Activated CD4-positive, alpha-beta T cell treated with anti-CD3 and anti-CD28 coated beads, Interleukin-2, amount 10 ng/mL, durations not matched to agents 24 days and 14 days (primary cell): ENCODE measurements around the gene NBPF20. TPM values are rescaled to one million over a fixed set of nuclear protein-coding genes. Genes with fewer than 3 reads are reported as not detected.
"Not testable (repeated sequence)": the region's sequence is repeated elsewhere in the genome, so short reads cannot be mapped to it uniquely, and the experiment has no call there.

ENCODE experiments used
- DNase-seq: peaks from one replicate; pipeline ENCODE4 v3.0.0; 2022
- H3K27ac Mint-ChIP-seq: one replicate; pipeline ENCODE4 v1.8.0; 2022; ENCODE audit warnings: mild to moderate bottlenecking, mixed read lengths
- H3K27me3 Mint-ChIP-seq: one replicate; pipeline ENCODE4 v1.8.0; 2022; ENCODE audit warnings: mixed read lengths
- H3K36me3 Mint-ChIP-seq: one replicate; pipeline ENCODE4 v1.8.0; 2022; ENCODE audit warnings: low read depth, mild to moderate bottlenecking, mixed read lengths
- H3K4me1 Mint-ChIP-seq: one replicate; pipeline ENCODE4 v1.8.0; 2021; ENCODE audit warnings: mixed read lengths
- H3K4me3 Mint-ChIP-seq: one replicate; pipeline ENCODE4 v1.8.0; 2022; ENCODE audit warnings: mild to moderate bottlenecking, moderate library complexity, mixed read lengths
- H3K9me3 Mint-ChIP-seq: one replicate; pipeline ENCODE4 v1.8.0; 2021; ENCODE audit warnings: mixed read lengths
- intact Hi-C: fragments of 100-400 bp; cut with micrococcal nuclease; formaldehyde crosslinking; loops from one replicate; pipeline ENCODE4 v1.15.1; 2023
- total RNA-seq: library from RNA; stranded (reverse); gene quantifications from 2 replicates; pipeline ENCODE4 v1.2.3, GENCODE V29; 2022

Gene NBPF20
- total RNA-seq, 1 donor from 2014 or later: 0.63 TPM

DNA sequence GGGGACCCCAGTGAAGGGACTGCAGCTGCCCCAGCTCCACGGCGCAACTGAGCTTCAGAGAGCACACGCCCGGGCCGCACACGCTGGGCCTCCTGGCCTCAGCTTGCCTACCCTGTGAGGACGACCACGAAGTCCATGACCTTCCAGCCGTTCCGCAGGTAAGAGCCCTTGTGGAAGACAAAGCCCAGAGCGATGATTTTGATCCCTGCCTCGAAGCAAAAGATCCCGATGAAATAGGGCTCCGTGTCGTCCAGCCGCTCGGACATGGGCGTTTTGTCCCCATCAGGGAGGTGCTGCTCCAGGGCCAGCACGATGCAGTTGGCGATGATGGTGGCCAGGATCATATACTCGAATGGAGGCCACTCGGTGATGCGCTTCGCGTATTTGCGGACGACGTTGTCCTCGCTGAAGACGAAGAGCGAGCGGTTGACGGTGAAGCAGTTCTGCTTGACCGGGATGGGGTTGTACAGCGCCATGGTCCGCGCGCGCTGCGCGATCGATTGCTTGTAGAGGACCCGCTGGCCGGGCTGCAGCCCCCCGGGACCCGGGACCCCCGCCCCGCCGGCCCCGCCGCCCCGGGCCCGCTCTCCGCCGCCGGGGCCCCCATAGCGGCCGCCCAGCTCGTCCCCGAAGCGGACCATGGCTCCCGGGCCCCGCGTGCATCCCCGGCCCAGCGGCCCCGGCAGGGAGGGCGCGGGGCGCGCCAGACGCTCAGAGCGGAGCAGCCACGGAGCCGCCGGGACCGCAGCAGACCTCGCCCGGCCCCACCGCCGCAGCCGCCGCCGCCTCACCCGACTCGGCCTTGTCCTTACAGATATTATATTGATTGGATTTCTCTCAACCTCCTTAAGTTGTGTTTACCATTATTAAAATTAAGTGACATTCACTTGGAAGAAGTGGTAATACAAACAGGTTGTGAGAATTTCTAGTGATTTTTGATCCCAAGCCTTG, 28.7 kb upstream of the NBPF20 start:
- H3K4me1 Mint-ChIP-seq, intact Hi-C loops: not testable (repeated sequence)
- peaks cover 20% of the 10 kb centered on the region for H3K27me3 Mint-ChIP-seq

DNA sequence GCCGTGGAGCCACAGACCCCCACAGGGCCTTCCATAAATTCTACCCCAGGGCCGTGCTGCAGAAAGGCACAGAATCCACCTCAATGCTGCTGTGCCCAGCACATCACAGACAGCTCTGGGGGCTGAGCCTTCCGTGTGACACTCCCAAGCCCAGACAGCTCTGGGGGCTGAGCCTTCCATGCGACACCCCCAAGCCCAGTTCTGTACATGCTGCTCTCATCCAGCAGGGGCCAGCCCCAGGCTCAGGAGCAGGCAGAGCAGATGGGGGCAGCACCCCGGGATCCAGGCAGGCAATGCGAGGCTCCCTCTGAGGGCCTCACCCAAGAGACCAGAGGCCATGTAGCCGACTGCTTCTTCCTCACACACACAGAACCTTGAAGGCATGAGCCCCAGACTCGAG, 27.1 kb upstream of the NBPF20 start:
- H3K27ac Mint-ChIP-seq, H3K4me3 Mint-ChIP-seq, H3K9me3 Mint-ChIP-seq, H3K36me3 Mint-ChIP-seq, intact Hi-C loops, H3K4me1 Mint-ChIP-seq, DNase-seq: not testable (repeated sequence)
- peaks cover 16% of the 10 kb centered on the region for H3K27me3 Mint-ChIP-seq

More for the DNA sequence above, 28.7 kb upstream of the NBPF20 start:
- H3K36me3 Mint-ChIP-seq, H3K9me3 Mint-ChIP-seq, DNase-seq, H3K4me3 Mint-ChIP-seq, H3K27ac Mint-ChIP-seq: not testable (repeated sequence)

DNA sequence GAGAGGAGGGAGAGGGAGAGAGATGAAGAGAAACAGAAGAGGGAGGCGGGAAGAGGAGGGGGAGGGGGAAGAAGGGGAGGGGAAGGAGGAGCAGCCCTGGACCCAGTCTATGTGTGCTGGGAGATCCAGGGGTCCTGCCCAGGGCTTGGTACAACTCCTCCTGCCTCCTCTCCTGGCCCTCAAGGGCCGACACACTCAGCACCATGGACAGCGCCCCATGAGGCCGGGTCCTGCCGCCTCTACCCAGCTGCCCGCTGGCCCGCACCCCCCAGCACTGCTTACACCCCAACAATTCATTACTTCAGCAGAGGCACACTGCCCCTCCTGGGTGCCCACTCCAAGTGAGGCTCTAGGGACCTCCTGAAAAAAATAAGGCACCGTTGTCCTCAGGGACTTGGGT, 26.5 kb upstream of the NBPF20 start:
- intact Hi-C loops, H3K9me3 Mint-ChIP-seq: not testable (repeated sequence)
- H3K27me3 Mint-ChIP-seq: peaks cover 16% of the 10 kb centered on the region

DNA sequence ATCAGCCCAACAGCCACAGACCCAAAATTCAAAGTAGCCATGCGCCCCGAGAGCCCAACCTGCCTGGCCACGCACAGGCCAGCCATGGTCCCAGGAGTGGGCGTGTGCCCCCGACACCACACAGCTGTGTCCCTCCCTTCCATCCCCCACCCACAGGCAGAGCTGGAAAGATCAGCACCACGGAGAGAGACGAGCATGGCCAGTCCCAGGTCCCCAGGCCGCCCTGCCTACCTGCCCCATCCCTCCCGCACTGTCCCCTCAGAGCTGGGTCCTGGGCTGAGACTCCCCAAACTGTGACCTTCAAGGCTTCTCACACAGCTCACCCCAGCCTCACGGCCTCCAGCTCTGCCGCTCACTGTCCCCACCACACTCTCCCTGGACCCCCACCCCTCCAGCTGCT, 19.8 kb upstream of the NBPF20 start:
- H3K27ac Mint-ChIP-seq, H3K4me3 Mint-ChIP-seq, H3K27me3 Mint-ChIP-seq, DNase-seq, H3K9me3 Mint-ChIP-seq, H3K36me3 Mint-ChIP-seq, intact Hi-C loops, H3K4me1 Mint-ChIP-seq: not testable (repeated sequence)

More for the DNA sequence above, 26.5 kb upstream of the NBPF20 start:
- not testable (repeated sequence) for H3K4me3 Mint-ChIP-seq, H3K27ac Mint-ChIP-seq, H3K4me1 Mint-ChIP-seq, H3K36me3 Mint-ChIP-seq
- peak; percentile 84 for DNase-seq

DNA sequence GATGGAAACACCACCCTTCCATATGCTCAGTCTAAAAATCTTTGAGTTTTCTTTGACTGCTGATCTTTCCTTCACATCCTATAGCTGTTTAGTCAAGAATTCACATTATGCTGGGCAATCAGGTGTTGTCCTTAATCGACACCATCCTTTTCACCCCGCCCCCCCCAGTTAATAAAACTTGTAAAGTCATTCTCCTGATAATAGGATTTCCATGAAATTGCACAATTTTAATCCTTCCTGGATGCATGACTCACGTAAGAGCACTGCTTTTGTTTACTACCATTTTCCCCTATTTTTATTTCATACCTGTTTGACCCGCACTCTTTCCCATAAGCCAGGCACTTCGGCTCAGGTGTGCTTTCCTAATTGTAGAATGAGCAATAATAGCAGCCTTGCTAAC, 16.9 kb upstream of the NBPF20 start:
- DNase-seq, H3K27me3 Mint-ChIP-seq, H3K4me3 Mint-ChIP-seq, intact Hi-C loops, H3K4me1 Mint-ChIP-seq, H3K36me3 Mint-ChIP-seq, H3K9me3 Mint-ChIP-seq, H3K27ac Mint-ChIP-seq: not testable (repeated sequence)

DNA sequence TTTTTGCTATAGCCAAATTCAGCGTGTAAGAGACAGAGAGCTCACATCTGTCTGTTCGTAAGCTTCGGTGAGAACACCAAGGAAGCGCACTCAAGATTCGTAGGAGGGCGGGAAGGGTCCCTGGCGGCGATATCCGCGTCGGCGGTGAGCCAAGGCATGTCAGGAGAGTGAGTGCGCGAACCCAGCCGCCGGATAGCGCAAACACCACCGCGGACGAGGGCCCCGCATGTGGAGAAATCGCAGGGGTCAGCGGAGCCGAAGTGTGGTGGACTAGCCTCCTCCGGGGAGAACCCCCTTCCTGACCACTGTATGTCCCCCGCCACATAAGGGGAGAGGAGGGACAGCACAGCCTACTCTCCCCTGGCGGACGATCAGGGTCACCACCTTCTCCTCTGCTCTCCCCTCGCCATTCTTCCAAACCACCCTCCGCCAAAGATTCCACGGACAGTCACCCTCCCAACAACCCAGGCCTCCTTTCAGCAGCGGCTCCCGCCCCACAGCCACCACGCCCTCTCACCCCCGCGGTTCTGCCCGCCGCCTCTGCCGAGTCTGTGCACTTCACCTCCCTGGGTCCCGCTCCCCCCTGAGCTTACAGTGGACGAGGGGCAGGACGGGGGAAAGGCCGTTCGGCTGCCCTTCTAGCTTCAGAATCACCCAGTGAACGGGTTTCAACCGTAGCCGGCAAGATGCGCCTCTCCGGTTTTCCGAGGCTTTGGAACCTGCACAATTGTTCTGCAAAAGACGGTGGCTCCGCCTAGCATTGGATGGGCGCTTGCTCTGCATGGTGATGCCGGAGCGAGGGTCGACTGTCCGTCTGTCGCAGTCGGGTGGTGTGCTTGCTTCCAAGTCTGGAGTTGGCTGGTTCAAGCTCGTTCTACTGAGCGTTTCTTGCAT, 6.2 kb upstream of the NBPF20 start:
- DNase-seq: peak; percentile 61
- Mint-ChIP-seq H3K9me3 (peaks cover 16% of the 10 kb centered on the region), H3K27me3 (peaks cover 53% of the 10 kb centered on the region), H3K36me3 (peaks cover 12% of the 10 kb centered on the region), H3K4me3 (peak overlapping the region; percentile 51)
- H3K27ac Mint-ChIP-seq, H3K4me1 Mint-ChIP-seq, intact Hi-C loops: not testable (repeated sequence)

DNA sequence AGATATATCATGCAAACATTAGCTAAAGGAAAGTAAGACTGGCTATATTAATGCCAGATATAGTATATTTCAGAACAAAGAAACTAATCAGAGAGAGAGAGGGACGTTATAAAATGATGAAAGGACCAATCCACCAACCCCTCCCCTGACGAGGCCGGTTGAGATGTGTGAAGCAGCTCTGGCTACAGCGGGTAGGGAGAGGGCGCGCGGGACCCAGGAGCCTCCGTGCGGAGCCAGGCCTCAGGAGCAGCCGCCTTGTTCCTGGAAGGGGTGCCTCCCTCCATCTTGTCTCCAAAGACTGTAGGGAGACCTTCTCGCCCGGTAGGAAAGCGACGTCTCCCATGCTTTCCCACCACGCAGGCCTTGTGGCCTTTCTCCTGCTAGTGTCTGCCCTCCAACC, 5.4 kb upstream of the NBPF20 start:
- H3K27me3 Mint-ChIP-seq: peaks cover 54% of the 10 kb centered on the region
- H3K4me3 Mint-ChIP-seq, H3K27ac Mint-ChIP-seq, DNase-seq, H3K4me1 Mint-ChIP-seq, intact Hi-C loops: not testable (repeated sequence)
- H3K36me3 Mint-ChIP-seq: peaks cover 12% of the 10 kb centered on the region
- H3K9me3 Mint-ChIP-seq: peaks cover 16% of the 10 kb centered on the region

DNA sequence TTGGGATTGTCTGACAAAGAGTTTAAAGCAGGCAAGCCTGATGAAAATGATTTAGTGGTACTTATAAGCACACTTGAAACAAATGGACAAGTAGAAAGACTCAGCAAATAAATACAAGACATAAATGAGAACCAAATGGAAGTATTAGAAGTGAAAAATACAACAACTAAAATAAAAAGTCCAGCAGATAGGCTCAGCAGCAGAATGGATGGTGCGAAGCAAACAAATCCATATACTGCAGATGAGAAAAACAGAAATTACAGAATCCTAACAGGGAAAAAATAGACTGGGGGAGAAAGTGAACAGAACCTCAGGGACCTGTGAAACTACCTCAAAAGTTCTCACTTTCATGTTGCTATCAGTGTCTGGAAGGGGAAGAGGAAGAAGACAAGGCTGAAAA, 3.9 kb upstream of the NBPF20 start:
- H3K27ac Mint-ChIP-seq, DNase-seq, H3K4me3 Mint-ChIP-seq, intact Hi-C loops, H3K4me1 Mint-ChIP-seq: not testable (repeated sequence)
- H3K27me3 Mint-ChIP-seq: peaks cover 61% of the 10 kb centered on the region
- peaks cover 14% of the 10 kb centered on the region for H3K36me3 Mint-ChIP-seq
- peaks cover 16% of the 10 kb centered on the region for H3K9me3 Mint-ChIP-seq

DNA sequence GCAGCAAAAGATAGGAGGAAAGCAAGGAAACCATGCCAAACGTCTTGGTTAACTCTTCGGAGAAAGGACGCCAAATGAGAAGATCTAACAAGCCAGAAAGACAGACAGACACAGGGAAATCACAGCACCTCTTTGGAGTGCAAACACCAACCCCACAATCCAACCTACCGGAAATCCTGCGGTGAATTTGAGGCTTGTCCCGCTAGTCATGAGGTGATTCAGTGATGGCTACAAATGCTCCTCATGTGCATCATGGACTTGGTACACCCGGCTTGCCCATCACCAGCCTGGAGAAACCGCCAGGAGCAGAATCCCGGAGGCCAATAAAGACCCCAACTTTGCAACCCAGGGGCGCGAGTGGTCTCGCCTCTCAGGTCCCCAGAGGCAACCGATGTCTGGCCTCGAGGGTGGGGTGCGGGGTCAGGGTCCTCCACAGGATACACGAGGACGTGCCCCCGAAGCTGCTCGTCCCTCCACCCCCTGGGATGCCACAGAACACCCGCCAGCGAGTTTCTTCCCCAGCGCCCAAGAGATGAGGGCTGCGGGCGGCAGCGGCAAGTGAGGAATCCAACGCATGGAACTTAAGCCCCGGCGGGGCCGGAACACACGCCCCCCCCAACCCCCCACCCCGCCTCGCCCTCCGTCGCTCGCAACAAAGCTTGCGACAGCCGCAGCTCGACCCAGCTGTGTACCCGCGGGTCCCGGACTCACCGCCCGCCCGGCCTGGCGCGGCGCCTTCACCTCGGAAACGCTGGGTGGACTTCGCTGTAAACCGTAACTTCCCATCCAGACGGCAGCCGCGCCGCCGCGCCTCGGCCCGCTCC, 579 bp downstream of the NBPF20 start:
- H3K9me3 Mint-ChIP-seq, H3K4me1 Mint-ChIP-seq, H3K27ac Mint-ChIP-seq, intact Hi-C loops, H3K36me3 Mint-ChIP-seq: not testable (repeated sequence)
- peak; percentile 84 for DNase-seq
- Mint-ChIP-seq H3K27me3 (peaks cover 36% of the 10 kb centered on the region), H3K4me3 (peak overlapping the region; percentile 93)

DNA sequence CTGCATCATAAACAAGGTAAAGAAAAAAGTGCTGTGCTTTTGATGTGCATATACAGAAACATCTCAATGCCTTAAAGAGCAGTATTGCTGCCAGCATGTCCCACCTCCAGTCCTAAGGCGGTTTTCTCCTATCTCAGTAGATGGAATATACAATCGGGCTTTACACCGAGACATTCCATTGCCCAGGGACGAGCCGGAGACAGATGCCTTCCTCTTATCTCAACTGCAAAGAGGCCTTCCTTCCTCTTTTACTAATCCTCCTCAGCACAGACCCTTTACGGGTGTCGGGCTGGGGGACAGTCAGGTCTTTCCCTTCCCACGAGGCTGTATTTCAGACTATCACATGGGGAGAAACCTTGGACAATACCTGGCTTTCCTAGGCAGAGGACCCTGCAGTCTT, 10.3 kb downstream of the NBPF20 start:
- H3K4me1 Mint-ChIP-seq, intact Hi-C loops, H3K4me3 Mint-ChIP-seq: not testable (repeated sequence)

DNA sequence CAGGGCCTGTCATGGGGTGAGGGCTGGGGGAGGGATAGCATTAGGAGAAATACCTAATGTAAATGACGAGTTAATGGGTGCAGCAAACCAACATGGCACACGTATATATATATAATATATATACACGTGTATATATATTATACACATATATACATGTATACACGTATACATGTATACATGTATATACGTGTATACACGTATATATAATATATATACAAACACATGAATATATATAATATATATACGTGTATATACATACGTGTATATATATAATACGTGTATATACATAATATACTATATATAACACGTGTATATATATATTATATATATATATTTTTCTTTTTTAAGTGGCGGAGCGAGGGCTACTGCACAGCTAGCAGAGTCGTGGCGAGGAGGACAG, 18.1 kb downstream of the NBPF20 start:
- H3K9me3 Mint-ChIP-seq, H3K4me3 Mint-ChIP-seq, H3K27me3 Mint-ChIP-seq, H3K4me1 Mint-ChIP-seq, H3K27ac Mint-ChIP-seq, DNase-seq, intact Hi-C loops, H3K36me3 Mint-ChIP-seq: not testable (repeated sequence)

More for the DNA sequence above, 10.3 kb downstream of the NBPF20 start:
- H3K27me3 Mint-ChIP-seq, H3K36me3 Mint-ChIP-seq, H3K27ac Mint-ChIP-seq, DNase-seq, H3K9me3 Mint-ChIP-seq: not testable (repeated sequence)

DNA sequence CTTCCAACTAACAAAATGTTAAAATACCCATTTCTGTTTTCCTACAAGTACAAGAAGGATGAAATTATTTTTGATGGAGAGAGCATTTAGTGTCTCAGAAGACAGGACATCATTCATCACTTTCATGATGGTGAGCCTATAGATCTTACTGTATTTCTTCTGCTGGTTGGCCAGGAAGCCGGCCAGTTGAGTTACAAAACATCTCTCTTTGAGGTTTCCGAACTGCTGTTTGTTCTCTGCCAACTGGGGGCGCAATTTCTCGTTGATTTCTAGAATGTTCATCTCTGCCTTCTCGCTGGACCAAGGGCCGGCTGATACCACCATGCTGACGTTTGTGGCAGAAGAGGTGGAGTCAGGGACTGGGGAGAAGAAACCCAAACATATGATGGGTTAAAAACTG, 20.5 kb downstream of the NBPF20 start:
- H3K36me3 Mint-ChIP-seq, DNase-seq, H3K4me3 Mint-ChIP-seq, intact Hi-C loops, H3K27me3 Mint-ChIP-seq, H3K9me3 Mint-ChIP-seq, H3K4me1 Mint-ChIP-seq, H3K27ac Mint-ChIP-seq: not testable (repeated sequence)

DNA sequence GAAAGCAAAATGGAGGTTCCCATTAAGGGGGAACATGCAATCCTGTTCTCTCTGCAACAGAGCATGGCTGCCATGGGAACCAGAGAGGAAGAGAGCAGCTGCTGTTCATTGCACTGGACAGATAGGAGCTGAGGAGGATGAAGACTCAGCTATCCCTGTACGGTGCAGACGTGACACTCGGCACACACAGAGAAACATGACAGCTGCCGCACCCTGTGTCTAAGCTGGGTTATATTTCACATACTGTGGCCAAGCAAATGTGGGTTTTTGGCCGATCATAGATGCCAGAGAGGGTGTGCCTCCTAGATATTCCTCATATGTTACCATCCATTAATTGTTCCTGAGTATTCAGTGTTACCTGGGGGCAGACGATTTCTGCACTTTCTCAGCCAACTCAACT, 24.7 kb downstream of the NBPF20 start:
- DNase-seq, intact Hi-C loops, H3K27ac Mint-ChIP-seq, H3K36me3 Mint-ChIP-seq, H3K27me3 Mint-ChIP-seq, H3K4me1 Mint-ChIP-seq, H3K4me3 Mint-ChIP-seq, H3K9me3 Mint-ChIP-seq: not testable (repeated sequence)
